SK-N-MC (cell line): Measurements from ENCODE around the gene PCNX4.

Source experiments
- EZH2 ChIP-seq: fragments of 200-600 bp; sonication (generic); IDR thresholded peaks from one replicate; pipeline ENCODE4 v1.6.1; 2017; ENCODE audit warnings: antibody characterized with exemption
- POLR2AphosphoS5 ChIP-seq: IDR thresholded peaks from 2 replicates; pipeline ENCODE4 v1.6.1; 2012; ENCODE audit warnings: mild to moderate bottlenecking, low read depth, low read length, borderline replicate concordance

- no peak for TF ChIP-seq EZH2
- TF ChIP-seq POLR2AphosphoS5: no peak
These were observed 83.7 kb downstream of the PCNX4 start for GRCh38 chr14:60175255-60175902.
